Panc1 (cell line): ENCODE results near the gene ZNF71. TPM values are rescaled to one million over a fixed set of nuclear protein-coding genes. Genes with fewer than 3 reads are reported as not detected.

Source experiments
- ATAC-seq: fragments of 200-7000 bp; cut with Tn5 transposase; 2 replicates; pipeline ENCODE4 v1.9.1; 2020; ENCODE audit warnings: mild to moderate bottlenecking, moderate library complexity
- BruUV-seq: library from RNA; stranded (reverse); fragments of 400-500 nt; replicated peaks from 2 replicates; lab custom pipeline; 2021; lab: Mats Ljungman, UMichigan
- CTCF ChIA-PET: fragments of 300-600 bp; sonication (Branson Sonifier 250); formaldehyde crosslinking; loops from one replicate; lab custom pipeline; 2022; ENCODE audit warnings: antibody characterized with exemption; lab: Charles Lee
- POLR2A ChIA-PET: fragments of 300-600 bp; sonication (Branson Sonifier 250); formaldehyde crosslinking; loops from one replicate; lab custom pipeline; 2022; ENCODE audit warnings: antibody characterized with exemption; lab: Charles Lee
- DNase-seq: peaks from one replicate; pipeline ENCODE4 v3.0.0-alpha.2; 2010; ENCODE audit warnings: low read depth, low spot score
- H3K27ac ChIP-seq: 2 replicates; pipeline ENCODE4 v1.5.1; 2011; ENCODE audit warnings: mild to moderate bottlenecking, low read length, inconsistent platforms
- H3K27me3 ChIP-seq: fragments of 200-500 bp; sonication (Bioruptor generic); 2 replicates; pipeline ENCODE4 v1.6.0; 2014; ENCODE audit warnings: low read length, inconsistent platforms; ENCODE audit not compliant: control insufficient read depth, insufficient read depth
- H3K36me3 ChIP-seq: fragments of 200-500 bp; sonication (Bioruptor generic); 2 replicates; pipeline ENCODE4 v1.5.1; 2014; ENCODE audit warnings: inconsistent platforms, mild to moderate bottlenecking, low read length, moderate library complexity; ENCODE audit not compliant: control insufficient read depth, insufficient read depth
- H3K4me1 ChIP-seq: 2 replicates; pipeline ENCODE4 v1.5.1; 2011; ENCODE audit warnings: inconsistent platforms, mild to moderate bottlenecking, low read length, moderate library complexity; ENCODE audit not compliant: control insufficient read depth, insufficient read depth
- H3K4me3 ChIP-seq, 2 experiments: 2 replicates each; pipeline ENCODE4 v1.5.1; 2011 to 2012; ENCODE audit warnings: low read depth in 2 of 2, low read length in 2 of 2, mild to moderate bottlenecking in 2 of 2, inconsistent platforms in 1 of 2, moderate library complexity in 1 of 2
- H3K9me3 ChIP-seq: fragments of 200-500 bp; sonication (Bioruptor generic); 2 replicates; pipeline ENCODE4 v1.5.1; 2014; ENCODE audit warnings: low read depth, mild to moderate bottlenecking, inconsistent platforms, low read length, moderate library complexity; ENCODE audit not compliant: control insufficient read depth, insufficient read depth
- POLR2AphosphoS5 ChIP-seq: IDR thresholded peaks from 2 replicates; pipeline ENCODE4 v1.6.1; 2012; ENCODE audit warnings: mild to moderate bottlenecking, low read depth, low read length, moderate library complexity
- SIN3A ChIP-seq: IDR thresholded peaks from 2 replicates; pipeline ENCODE4 v1.6.1; 2012; ENCODE audit warnings: low read depth, mild to moderate bottlenecking, low read length, moderate library complexity, borderline replicate concordance; ENCODE audit not compliant: insufficient read depth
- TCF7L2 ChIP-seq: IDR thresholded peaks from 2 replicates; pipeline ENCODE4 v1.6.1; 2011; ENCODE audit warnings: mild to moderate bottlenecking, low read depth, low read length, inconsistent platforms
- in situ Hi-C: cut with HindIII; loops from 2 replicates; pipeline ENCODE4 v1.10.0; 2016; ENCODE audit warnings: low sequenced_read_pairs, low pct_unique_long_range_greater_than_20kb
- intact Hi-C: fragments of 100-400 bp; cut with micrococcal nuclease; formaldehyde crosslinking; loops from one replicate; pipeline ENCODE4 v1.10.0; 2022; ENCODE audit not compliant: unreplicated experiment
- total RNA-seq: library from RNA; stranded (reverse); gene quantifications from one replicate; pipeline ENCODE4 v1.2.1, GENCODE V29; 2021; ENCODE audit not compliant: unreplicated experiment
- TF ChIP-seq, protein P1 (sequence below): fragments of 450-650 bp; IDR thresholded peaks from 2 replicates; pipeline ENCODE4 v1.5.1; 2017; ENCODE audit warnings: mild to moderate bottlenecking
- TF ChIP-seq, protein P2 (sequence below), 2 experiments: IDR thresholded peaks; 2 replicates each; pipeline ENCODE4 v1.6.1; 2011 to 2012; ENCODE audit warnings: low read depth in 2 of 2, control low read depth in 1 of 2, low read length in 1 of 2, mild to moderate bottlenecking in 1 of 2, moderate library complexity in 1 of 2; ENCODE audit not compliant: insufficient read depth in 1 of 2

Gene ZNF71
- total RNA-seq, 1 experiment from 2014 or later: 6.3 TPM

DNA sequence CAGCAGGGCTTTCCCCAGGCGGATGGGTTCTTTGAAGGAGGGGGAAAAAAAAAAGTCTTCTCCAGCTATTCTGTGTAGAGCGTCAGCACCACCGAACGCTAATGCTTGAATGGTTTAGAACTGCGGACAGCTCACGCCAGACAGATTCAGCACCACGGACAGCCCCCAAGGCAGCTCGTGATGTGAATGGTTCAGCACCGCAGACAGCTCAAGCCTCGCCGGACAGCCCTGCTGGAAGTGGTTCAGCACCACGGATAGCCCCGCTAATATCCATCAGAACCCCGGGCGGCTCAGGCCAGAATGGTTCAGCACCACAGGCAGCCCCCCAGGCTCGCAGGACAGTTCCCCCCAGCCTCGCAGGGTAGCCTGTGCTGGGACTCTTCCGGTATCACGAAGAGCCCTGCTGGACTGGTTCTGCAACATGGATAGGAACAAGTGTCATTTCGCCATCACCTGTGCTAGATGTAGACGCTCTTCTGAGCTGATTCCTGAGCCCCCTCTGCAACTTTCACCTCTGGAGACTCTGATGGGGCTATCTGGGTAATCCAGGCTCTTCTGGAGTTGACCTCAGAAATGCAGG, 43.0 kb downstream of the ZNF71 start:
- POLR2A ChIA-PET: no interaction called here
- Histone ChIP-seq H3K4me3 (no peak overlapping the region), H3K4me1 (no peaks in the 10 kb centered on the region), H3K27me3 (no peaks in the 10 kb centered on the region), H3K36me3 (no peaks in the 10 kb centered on the region), H3K27ac (no peak overlapping the region), H3K9me3 (peaks cover 7% of the 10 kb centered on the region; the same call in 1 of the 2 replicates)
- DNase-seq (no peak), ATAC-seq (0 out of 2 replicates have a peak, but pooled peaks have one; percentile 53)
- in situ Hi-C loops (no loop called here), intact Hi-C loops (no loop called here)
- no TSS peak for BruUV-seq
- CTCF ChIA-PET: no interaction called here
- TF ChIP-seq, protein P1, sequence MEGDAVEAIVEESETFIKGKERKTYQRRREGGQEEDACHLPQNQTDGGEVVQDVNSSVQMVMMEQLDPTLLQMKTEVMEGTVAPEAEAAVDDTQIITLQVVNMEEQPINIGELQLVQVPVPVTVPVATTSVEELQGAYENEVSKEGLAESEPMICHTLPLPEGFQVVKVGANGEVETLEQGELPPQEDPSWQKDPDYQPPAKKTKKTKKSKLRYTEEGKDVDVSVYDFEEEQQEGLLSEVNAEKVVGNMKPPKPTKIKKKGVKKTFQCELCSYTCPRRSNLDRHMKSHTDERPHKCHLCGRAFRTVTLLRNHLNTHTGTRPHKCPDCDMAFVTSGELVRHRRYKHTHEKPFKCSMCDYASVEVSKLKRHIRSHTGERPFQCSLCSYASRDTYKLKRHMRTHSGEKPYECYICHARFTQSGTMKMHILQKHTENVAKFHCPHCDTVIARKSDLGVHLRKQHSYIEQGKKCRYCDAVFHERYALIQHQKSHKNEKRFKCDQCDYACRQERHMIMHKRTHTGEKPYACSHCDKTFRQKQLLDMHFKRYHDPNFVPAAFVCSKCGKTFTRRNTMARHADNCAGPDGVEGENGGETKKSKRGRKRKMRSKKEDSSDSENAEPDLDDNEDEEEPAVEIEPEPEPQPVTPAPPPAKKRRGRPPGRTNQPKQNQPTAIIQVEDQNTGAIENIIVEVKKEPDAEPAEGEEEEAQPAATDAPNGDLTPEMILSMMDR: no peak
- TF ChIP-seq, protein P2, sequence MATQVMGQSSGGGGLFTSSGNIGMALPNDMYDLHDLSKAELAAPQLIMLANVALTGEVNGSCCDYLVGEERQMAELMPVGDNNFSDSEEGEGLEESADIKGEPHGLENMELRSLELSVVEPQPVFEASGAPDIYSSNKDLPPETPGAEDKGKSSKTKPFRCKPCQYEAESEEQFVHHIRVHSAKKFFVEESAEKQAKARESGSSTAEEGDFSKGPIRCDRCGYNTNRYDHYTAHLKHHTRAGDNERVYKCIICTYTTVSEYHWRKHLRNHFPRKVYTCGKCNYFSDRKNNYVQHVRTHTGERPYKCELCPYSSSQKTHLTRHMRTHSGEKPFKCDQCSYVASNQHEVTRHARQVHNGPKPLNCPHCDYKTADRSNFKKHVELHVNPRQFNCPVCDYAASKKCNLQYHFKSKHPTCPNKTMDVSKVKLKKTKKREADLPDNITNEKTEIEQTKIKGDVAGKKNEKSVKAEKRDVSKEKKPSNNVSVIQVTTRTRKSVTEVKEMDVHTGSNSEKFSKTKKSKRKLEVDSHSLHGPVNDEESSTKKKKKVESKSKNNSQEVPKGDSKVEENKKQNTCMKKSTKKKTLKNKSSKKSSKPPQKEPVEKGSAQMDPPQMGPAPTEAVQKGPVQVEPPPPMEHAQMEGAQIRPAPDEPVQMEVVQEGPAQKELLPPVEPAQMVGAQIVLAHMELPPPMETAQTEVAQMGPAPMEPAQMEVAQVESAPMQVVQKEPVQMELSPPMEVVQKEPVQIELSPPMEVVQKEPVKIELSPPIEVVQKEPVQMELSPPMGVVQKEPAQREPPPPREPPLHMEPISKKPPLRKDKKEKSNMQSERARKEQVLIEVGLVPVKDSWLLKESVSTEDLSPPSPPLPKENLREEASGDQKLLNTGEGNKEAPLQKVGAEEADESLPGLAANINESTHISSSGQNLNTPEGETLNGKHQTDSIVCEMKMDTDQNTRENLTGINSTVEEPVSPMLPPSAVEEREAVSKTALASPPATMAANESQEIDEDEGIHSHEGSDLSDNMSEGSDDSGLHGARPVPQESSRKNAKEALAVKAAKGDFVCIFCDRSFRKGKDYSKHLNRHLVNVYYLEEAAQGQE (IDR thresholded peaks at IDR 0.05; ENCODE audit: insufficient read depth in 1 of 2, low read depth in 2 of 2, low read length in 1 of 2): peak; percentile 96 to 98

DNA sequence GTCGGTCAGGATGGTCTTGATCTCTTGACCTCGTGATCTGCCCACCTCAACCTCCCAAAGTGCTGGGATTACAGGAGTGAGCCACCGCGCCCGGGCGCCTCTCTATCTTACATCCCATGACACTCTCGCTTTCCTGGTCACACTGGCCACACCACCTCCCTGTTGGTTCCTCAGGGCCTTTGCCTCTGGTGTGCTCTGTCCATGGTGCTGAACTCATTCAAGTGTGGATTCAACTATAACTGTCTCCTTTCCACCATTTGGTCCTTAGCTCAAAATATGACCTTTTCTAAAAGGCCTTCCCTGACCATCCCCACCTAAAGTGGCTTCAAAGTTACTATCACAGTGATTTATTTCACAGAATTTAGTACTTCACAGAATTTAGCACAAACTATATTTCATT, 44.1 kb downstream of the ZNF71 start:
- intact Hi-C loops: no loop called here
- no peak overlapping the region for H3K27ac ChIP-seq
- no TSS peak for BruUV-seq
- in situ Hi-C loops: no loop called here
- H3K4me3 ChIP-seq: no peak overlapping the region
- H3K27me3 ChIP-seq: no peaks in the 10 kb centered on the region
- no peaks in the 10 kb centered on the region for H3K4me1 ChIP-seq
- peaks cover 7% of the 10 kb centered on the region; the same call in 1 of the 2 replicates for H3K9me3 ChIP-seq
- H3K36me3 ChIP-seq: no peaks in the 10 kb centered on the region
- CTCF ChIA-PET: no interaction called here
- ATAC-seq (no peak), DNase-seq (no peak)
- POLR2A ChIA-PET: no interaction called here
- TF ChIP-seq, protein P1: no peak
- TF ChIP-seq TCF7L2 (no peak), POLR2AphosphoS5 (no peak), SIN3A (no peak)
- TF ChIP-seq, protein P2 (IDR thresholded peaks at IDR 0.05; ENCODE audit: insufficient read depth in 1 of 2, low read depth in 2 of 2, low read length in 1 of 2): peak; percentile 89
